GM21529 (cell line): ENCODE results near the gene RNF44.
A peak's percentile ranks its signal among the peaks of the same experiment; 100 is the strongest.
"Not testable (repeated sequence)": the region's sequence is repeated elsewhere in the genome, so short reads cannot be mapped to it uniquely, and the experiment has no call there.

Experiments used
- ATAC-seq: cut with Tn5 transposase; IDR thresholded peaks from one replicate; pipeline ENCODE4 v1.9.1; 2021; ENCODE audit not compliant: unreplicated experiment

RNF44 gene

DNA sequence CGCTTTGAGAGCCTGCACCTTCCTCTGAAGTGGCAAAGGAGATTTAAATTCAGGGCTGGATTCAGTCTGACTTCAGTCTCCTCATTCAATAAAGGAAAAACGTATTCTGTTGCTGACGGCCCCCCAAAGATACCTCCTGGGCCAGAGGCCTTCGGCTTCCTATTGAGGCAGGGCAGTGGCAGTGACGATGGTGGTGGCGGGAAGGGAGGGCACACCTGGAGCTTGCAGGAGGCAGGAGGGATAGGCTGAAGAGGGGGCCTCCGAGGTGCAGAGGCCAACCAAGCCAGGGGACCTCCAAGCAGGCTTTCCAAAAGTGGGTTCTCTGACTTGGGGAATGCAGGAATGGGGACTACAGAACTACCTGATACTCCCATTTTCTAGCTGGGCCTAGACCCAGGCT lies 15.9 kb downstream of the RNF44 start:
- ATAC-seq, result no peak

DNA sequence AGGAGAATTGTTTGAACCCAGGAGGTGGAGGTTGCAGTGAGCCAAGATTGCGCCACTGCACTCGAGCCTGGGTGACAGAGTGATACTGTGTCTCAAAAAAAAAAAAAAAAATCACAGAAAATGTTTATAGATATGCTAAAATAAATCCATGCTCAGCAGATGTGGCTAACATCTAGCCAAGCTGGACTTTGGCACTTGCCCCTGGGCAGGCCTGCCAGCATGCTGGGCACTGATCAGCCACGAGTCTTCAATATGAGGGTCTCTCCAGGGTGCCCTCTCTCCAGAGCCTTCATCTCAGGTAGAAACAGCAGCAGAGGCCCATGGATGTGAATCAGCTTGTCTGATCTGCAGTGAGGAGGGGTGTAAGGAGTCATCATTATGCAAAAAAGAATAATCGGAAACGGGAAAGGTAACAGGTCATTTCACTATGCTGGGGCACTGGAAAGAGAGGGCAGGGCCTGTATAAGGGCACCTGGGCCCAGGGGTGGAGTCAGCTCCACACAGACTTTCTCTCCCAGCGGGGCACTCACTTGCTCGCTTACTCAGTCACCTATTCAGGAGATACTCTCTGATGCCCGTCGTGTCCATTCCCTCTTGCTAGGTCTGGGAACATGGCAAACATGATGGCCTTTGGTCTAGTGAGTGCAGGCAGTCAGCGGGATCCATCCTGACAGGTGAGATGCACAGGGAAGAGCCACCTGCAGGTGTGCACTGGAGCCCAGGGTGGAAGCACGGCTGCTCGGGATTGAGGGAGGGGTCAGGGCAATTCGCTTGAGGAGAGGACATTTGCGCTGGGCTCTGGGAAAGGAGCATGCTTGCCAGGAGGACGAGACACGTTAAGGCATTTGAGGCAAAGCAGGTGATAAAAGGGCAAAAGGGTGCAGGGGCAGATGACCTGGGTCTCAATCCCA lies 17.1 kb downstream of the RNF44 start:
- ATAC-seq, result no peak

DNA sequence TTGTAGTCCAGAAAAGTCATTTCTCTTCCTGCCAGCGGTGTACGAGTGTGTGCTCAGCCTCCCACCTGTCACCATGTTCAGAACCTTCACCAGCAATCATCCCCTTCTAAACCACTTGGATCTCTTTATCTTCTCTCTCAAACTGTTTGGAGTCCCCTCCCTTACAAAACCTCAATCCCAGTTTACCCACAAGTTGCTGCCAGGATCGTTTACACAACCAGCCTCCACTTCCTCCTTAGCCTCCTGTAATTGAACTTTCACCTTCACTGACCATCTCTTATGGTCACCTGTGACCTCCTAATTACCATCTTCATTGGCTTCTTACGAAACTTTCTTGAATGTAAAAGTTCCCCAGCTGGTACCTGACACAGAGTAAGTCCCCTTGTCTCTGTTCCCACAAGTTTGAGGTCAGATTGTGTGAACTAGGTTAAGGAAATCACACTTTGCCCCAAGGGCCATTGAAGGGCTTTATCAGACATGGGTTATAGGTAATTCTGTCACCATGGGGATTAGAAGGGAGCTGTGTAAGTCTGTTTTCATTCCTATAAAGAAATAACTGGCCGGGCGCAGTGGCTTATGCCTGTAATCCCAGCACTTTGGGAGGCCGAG lies 20.0 kb downstream of the RNF44 start:
- ATAC-seq, result no peak

DNA sequence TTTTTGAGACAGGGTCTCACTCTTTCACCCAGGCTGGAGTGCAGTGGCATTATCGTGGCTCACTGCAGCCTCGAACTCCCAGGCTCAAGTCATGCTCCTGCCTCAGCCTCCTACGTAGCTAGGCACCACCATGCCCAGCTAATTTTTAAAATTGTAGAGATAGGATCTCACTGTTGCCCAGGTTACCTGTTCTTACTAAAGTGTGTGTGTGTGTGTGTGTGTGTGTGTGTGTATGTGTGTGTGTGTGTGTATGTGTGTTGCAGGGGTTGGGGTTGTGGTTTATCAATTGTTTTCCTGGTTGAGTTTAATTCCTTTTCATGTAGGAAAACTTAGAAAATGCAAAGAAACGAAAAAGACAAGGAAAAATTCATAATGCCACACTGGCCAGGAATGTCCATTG lies 21.8 kb downstream of the RNF44 start:
- ATAC-seq, result no peak

DNA sequence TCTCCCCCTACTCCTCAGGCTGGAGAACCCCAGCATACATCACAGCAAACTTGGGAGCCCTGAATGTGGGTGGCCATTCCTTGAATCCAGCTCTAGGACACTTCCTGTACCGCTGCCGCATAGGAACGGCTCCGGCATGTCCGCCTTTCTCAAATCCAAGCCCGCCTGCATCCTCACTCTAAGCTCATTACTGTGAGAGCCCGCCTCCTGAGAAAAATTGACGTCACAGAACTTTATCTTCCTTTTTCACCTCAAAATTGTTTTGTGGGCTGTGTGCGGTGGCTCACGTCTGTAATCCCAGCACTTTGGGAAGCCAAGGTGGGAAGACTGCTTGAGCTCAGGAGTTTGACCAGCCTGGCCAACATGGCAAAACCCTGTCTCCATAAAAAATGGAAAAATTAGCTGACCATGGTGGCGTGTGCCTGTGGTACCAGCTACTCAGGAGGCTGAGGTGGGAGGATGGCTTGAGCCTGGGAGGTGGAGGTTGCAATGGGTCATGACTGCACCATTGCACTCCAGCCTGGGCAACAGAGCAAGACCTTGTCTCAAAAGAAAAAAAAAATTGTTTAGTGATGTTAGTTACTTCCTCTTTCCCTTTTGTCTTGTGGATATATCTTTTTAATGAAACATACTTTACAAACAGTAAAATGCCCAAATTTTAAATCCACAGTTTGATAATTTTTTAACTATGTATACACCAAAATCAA lies 22.8 kb downstream of the RNF44 start:
- no peak for ATAC-seq

- no peak for ATAC-seq
Measured at GRCh38 chr5:176513788-176514187, 23.4 kb downstream of the RNF44 start.

DNA sequence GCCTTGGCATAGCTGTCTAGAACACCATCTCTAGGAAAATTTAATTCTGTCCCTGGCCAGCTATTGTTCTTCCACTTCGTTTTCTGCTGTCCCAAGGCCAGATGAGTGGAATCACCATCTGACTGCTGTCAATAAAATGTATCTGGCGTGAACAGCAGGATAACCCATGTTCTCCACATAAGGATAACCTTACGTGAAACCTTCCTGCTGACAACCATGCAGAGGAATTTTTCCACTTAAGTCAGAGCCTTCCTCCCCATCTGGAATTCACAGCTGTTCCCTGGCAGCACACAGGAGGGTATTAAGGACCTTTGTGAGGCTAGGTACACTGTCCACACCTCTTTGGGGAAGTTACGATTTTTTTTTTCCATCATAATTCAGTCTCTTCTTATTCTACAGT lies 28.6 kb downstream of the RNF44 start:
- no peak for ATAC-seq

- no peak for ATAC-seq
Measured at GRCh38 chr5:176507911-176508310, 29.3 kb downstream of the RNF44 start.

DNA sequence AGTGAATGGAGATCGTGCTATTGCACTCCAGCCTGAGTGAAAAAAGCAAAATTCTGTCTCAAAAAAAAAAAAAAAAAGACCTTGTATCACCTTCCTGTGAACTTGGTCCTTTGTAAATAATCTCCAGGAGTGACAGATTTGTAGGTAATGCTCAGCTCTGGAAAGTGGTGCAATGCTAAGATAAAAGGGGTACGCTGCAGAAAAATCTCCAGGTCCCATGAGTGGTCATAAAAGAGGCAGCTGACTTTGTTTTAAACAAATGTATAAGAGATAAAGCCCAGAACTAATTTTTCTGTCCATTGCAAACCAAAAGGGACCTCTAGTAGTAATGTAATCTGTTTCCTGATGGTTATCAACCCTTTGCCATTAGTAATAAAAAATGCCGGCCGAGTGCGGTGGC lies 33.7 kb downstream of the RNF44 start:
- ATAC-seq, result no peak

DNA sequence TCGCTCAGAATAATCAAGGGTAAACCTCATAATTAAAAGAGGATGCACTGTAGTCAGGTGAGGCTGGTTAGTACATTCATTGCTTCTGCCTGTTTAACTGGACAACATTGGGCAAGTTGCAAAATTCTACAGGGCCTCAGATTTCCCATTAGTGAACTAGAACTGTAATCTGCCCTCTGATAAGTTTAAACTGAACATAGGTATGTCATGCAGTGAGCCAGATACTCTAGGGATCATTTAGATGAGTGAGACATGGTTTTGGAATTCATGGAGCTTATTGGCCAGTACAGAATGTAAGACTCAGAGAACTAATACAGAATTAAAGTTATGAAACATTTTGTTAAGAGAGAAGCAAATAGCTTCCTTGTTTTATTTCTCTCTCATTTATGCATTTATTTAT lies 35.9 kb downstream of the RNF44 start:
- no peak for ATAC-seq

DNA sequence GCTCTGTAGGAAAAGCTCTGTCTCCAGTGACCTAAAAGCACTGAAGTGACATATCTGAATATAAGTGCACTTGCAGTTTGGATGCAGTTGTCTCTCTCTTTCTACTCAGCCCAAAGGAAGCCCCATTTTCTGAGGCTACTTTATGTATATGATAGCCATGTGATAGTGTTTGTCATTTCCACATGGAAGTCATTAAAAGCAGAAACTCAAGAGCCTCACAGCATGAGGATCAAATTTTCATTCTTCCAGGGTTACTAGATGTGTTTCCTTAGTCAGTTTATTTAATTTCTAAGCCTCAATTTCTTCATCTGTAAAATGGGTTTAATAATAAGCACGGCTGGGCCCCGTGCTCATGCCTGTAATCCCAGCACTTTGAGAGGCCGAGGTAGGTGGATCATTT lies 36.7 kb downstream of the RNF44 start:
- no peak for ATAC-seq

DNA sequence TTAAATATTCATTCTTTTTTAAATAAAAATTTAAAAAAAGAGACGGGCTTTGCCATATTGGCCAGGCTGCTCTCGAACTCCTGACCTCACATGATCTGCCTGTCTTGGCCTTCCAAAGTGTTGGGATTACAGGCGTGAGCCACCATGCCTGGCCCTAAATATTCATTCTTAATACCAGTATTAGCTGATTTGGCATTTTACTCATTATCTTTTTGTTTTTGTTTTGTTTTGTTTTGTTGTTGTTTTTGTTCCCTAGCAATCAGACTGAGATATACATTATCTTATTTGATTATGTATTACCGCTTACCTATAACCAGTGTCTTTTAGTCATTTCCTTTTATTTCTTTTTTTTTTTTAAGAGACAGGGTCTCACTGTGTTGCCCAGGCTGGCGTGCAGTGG lies 37.9 kb downstream of the RNF44 start:
- ATAC-seq, result no peak

- no peak for ATAC-seq
Measured at GRCh38 chr5:176497852-176498251, 39.4 kb downstream of the RNF44 start.

- ATAC-seq, result no peak
Measured at GRCh38 chr5:176492431-176492830, 44.8 kb downstream of the RNF44 start.

DNA sequence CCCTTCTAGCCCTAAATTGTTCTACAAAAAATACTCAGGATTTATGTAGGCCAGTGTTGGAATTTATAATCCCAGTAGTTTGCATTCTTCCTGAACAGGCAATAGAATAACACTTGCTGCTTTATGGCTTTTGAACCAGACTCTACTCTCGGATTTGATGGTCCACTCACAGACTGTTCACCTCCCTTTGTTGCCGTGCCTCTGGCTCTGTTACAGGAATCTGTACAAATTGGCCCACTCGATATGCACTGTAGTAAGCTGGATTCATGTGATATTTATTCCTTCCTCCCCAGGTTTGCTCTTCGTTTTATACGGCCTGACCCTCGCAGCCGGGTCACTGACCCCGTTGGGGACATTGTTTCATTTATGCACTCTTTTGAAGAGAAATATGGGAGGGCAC lies 45.3 kb downstream of the RNF44 start:
- no peak for ATAC-seq

- ATAC-seq, result no peak
Measured at GRCh38 chr5:176491101-176491502, 46.1 kb downstream of the RNF44 start.

GRCh38 chr5:176490301-176490700 lies 46.9 kb downstream of the RNF44 start:
- ATAC-seq, result no peak

DNA sequence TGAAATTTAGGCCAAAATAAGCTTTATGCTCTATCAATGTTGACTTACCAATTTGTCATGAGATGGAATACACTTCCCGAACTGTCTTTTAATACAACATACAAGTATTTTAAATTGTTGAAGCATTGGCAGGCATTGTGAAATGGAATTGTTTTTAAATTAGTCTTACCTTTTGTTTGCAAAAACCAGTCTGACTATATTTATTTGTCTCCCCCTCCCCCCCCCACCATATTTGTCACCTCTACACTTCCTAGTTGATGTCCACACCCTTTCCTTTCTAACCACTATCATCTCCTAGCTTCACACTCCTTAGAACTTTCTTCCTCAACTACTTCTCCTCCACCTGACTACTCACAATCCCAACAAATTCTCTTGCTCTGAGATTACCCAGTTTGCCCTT lies 48.1 kb downstream of the RNF44 start:
- ATAC-seq, result no peak

- not testable (repeated sequence) for ATAC-seq
Measured at GRCh38 chr5:176487160-176487559, 50.0 kb downstream of the RNF44 start.

- ATAC-seq, result no peak
Measured at GRCh38 chr5:176486189-176486757, 50.9 kb downstream of the RNF44 start.

- ATAC-seq, result no peak
Measured at GRCh38 chr5:176485176-176485575, 52.0 kb downstream of the RNF44 start.

DNA sequence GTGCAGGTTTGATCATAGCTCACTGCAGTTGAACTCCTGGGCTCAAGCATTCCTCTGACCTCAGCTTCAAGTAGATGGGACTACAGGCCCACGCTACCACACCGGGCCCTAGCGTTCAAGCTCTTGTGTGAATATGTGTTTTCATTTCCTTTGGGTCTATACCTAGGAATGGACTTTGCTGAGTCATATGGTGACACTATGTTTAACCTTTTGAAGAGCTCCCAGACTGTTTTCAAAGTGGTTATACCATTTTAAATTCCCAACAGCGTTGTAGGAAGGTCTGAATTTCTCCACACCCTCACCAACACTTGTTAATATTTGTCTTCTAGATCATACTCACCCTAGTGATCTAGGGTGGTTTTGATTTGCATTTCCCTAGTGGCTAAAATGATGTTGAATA lies 55.5 kb downstream of the RNF44 start:
- peak; percentile 79 for ATAC-seq
